Gastrocnemius medialis (tissue), 4 donors: ENCODE results near the gene ANKRD40.

Experiments used
- POLR2A ChIP-seq, 2 donors: fragments of 450-650 bp; IDR thresholded peaks; one replicate each; pipeline ENCODE4 v1.6.1; 2017; ENCODE audit warnings: antibody characterized with exemption in 2 of 2, mild to moderate bottlenecking in 2 of 2, moderate library complexity in 2 of 2
- TF ChIP-seq, protein P1 (sequence below), 5 experiments: fragments of 450-650 bp in 3 of 5; fragments of 200-600 bp in 2 of 5; sonication (generic) in 2 of 5; IDR thresholded peaks in 4 of 5; conservative IDR thresholded peaks in 1 of 5; 1 replicate in 4 of 5; 2 replicates in 1 of 5; pipeline ENCODE4 v1.5.1; 2016 to 2019; ENCODE audit warnings: antibody characterized with exemption in 5 of 5, mild to moderate bottlenecking in 3 of 5, moderate library complexity in 3 of 5

DNA sequence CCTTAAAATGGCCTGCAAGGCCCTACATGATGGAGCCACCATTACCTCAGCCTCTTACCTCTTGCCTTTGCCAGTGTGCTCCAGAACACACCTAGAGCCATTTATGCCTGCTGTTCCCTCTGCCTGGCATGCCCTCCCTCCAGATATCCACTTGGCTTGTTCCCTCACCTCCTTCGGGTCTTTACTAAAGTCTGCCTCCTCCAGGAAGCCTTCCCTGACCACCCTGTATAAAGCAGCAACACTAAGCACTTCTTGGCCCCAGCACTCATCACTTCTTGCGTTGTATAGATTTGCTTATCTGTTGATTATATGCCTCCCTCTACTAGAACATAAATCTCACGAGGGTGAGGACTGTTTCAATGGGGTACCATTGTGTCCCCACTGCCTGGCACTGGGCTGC lies 25.3 kb downstream of the ANKRD40 start:
- TF ChIP-seq, protein P1, sequence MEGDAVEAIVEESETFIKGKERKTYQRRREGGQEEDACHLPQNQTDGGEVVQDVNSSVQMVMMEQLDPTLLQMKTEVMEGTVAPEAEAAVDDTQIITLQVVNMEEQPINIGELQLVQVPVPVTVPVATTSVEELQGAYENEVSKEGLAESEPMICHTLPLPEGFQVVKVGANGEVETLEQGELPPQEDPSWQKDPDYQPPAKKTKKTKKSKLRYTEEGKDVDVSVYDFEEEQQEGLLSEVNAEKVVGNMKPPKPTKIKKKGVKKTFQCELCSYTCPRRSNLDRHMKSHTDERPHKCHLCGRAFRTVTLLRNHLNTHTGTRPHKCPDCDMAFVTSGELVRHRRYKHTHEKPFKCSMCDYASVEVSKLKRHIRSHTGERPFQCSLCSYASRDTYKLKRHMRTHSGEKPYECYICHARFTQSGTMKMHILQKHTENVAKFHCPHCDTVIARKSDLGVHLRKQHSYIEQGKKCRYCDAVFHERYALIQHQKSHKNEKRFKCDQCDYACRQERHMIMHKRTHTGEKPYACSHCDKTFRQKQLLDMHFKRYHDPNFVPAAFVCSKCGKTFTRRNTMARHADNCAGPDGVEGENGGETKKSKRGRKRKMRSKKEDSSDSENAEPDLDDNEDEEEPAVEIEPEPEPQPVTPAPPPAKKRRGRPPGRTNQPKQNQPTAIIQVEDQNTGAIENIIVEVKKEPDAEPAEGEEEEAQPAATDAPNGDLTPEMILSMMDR (IDR thresholded peaks at IDR 0.05 in 4 of 5, conservative IDR thresholded peaks at IDR 0.05 in 1 of 5), result no peak
- TF ChIP-seq POLR2A (IDR thresholded peaks at IDR 0.05), result no peak
